Measurements from ENCODE around the gene JCAD.
A peak's percentile ranks its signal among the peaks of the same experiment; 100 is the strongest.
"Not testable (repeated sequence)": the region's sequence is repeated elsewhere in the genome, so short reads cannot be mapped to it uniquely, and the experiment has no call there.

Gene JCAD

GRCh38 chr10:30029164-30029871 lies 30.1 kb downstream of the JCAD start:
- ChIA-PET CTCF (no interaction called here), POLR2A (no interaction called here)
- TF ChIP-seq CTCF (IDR thresholded peaks at IDR 0.05; ENCODE audit: control extremely low read depth, extremely low read depth, low read depth, missing control alignments) = no peak
- DNase-seq (ENCODE audit: extremely low spot score) = no peak

GRCh38 chr10:30028738-30029030 lies 30.7 kb downstream of the JCAD start:
- no peak for TF ChIP-seq CTCF (IDR thresholded peaks at IDR 0.05; ENCODE audit: control extremely low read depth, extremely low read depth, low read depth, missing control alignments)
- POLR2A ChIA-PET = no interaction called here
- CTCF ChIA-PET = interaction anchor here (1.4 to 1.5 kb wide), 2 partner anchors 31 to 48 kb away, joined by 3 read pairs; no protein-coding TSS in a partner anchor
- no peak for DNase-seq (ENCODE audit: extremely low spot score)

- ChIA-PET POLR2A (no interaction called here), CTCF (interaction anchor here (0.8 to 1.9 kb wide), 7 partner anchors 10 to 563 kb away, joined by 3 to 5 read pairs (median 3); no protein-coding TSS in a partner anchor)
- TF ChIP-seq CTCF (IDR thresholded peaks at IDR 0.05; ENCODE audit: control extremely low read depth, extremely low read depth, low read depth, missing control alignments) = no peak
- no peak for DNase-seq (ENCODE audit: extremely low spot score)
Observed at GRCh38 chr10:30028006-30028737, 31.2 kb downstream of the JCAD start.

GRCh38 chr10:30027057-30028005 lies 32.1 kb downstream of the JCAD start:
- peak; percentile 59 for DNase-seq (ENCODE audit: extremely low spot score)
- POLR2A ChIA-PET = no interaction called here
- CTCF ChIA-PET = interaction anchor here (0.8 to 1.9 kb wide), 10 partner anchors 9 to 564 kb away, joined by 3 to 5 read pairs (median 3); no protein-coding TSS in a partner anchor
- peak; percentile 20 for TF ChIP-seq CTCF (IDR thresholded peaks at IDR 0.05; ENCODE audit: control extremely low read depth, extremely low read depth, low read depth, missing control alignments)

GRCh38 chr10:30026578-30026977 lies 32.8 kb downstream of the JCAD start:
- TF ChIP-seq CTCF (IDR thresholded peaks at IDR 0.05; ENCODE audit: control extremely low read depth, extremely low read depth, low read depth, missing control alignments) = no peak
- DNase-seq (ENCODE audit: extremely low spot score) = no peak
- ChIA-PET POLR2A (no interaction called here), CTCF (interaction anchor here (1.2 to 1.9 kb wide), 5 partner anchors 9 to 40 kb away, joined by 3 to 5 read pairs (median 5); no protein-coding TSS in a partner anchor)

GRCh38 chr10:30026080-30026479 lies 33.3 kb downstream of the JCAD start:
- POLR2A ChIA-PET = no interaction called here
- TF ChIP-seq CTCF (IDR thresholded peaks at IDR 0.05; ENCODE audit: control extremely low read depth, extremely low read depth, low read depth, missing control alignments) = no peak
- CTCF ChIA-PET = interaction anchor here (1.2 to 1.9 kb wide), 4 partner anchors 8 to 40 kb away, joined by 3 to 5 read pairs (median 4); no protein-coding TSS in a partner anchor
- DNase-seq (ENCODE audit: extremely low spot score) = no peak

- DNase-seq (ENCODE audit: extremely low spot score); POLR2A ChIA-PET: not testable (repeated sequence)
- CTCF ChIA-PET = interaction anchor here (1.3 to 3.9 kb wide), 2 partner anchors 13 to 27 kb away, joined by 3 to 13 read pairs; no protein-coding TSS in a partner anchor
Observed at GRCh38 chr10:30025428-30025827, 34.0 kb downstream of the JCAD start.

Measured in GM10248 (cell line).